Measurements from ENCODE around the gene CTR9.

- TF ChIP-seq CTCF (IDR thresholded peaks at IDR 0.05) (no peak), POLR2A (IDR thresholded peaks at IDR 0.05) (no peak), POLR2AphosphoS5 (IDR thresholded peaks at IDR 0.05) (no peak), EP300 (IDR thresholded peaks at IDR 0.05) (no peak)
These were observed 4.2 kb upstream of the CTR9 start for GRCh38 chr11:10746871-10747270.

Measured in suprapubic skin (tissue), 4 donors.